HG02763 (cell line): ENCODE results near the gene PPP1R11.

Source experiments
- ATAC-seq: cut with Tn5 transposase; IDR thresholded peaks from one replicate; pipeline ENCODE4 v1.9.1; 2021; ENCODE audit warnings: mild to moderate bottlenecking, moderate library complexity; ENCODE audit not compliant: unreplicated experiment

PPP1R11 gene

DNA sequence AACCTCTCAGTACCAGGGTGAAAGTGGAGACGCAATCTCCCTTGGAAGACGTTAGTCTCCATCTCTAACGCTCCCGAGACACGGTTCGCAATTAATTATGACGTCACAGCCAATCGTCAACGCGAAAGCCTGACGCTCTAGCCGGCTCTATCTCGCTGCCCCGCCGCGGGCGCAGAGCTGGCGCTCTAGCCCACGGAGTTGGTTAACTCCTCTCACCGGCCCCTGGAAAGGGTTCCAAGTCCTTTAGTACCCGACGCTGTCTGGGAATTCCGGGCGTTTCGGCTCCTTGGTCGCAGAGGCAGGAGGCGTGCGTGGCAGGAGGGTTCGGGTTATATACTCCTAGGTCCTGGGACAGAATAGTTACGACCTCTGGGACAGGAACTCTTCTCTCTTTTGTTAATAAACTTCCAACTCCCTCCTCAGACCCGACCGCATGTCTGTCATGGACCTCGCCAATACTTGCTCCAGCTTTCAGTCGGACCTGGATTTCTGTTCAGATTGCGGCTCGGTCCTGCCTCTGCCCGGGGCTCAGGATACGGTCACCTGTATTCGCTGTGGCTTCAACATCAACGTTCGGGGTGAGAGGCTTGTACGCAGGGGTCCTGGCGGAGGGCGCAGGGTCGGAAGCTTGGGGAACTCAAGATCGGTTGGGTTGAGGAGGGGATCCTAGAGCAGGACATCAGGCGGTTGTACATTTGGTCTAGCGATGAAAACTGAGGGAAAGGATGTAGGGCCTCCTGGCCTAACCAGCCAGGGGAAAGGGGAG is 5.7 kb upstream of the PPP1R11 start, which contains the start of gene POLR1H:
Gene POLR1H, plus strand, starts transcription at position 174 of the 766 bp plus-strand sequence. Its CDS starts 260 bp downstream, at position 434.
- ATAC-seq = peak; percentile 93

DNA sequence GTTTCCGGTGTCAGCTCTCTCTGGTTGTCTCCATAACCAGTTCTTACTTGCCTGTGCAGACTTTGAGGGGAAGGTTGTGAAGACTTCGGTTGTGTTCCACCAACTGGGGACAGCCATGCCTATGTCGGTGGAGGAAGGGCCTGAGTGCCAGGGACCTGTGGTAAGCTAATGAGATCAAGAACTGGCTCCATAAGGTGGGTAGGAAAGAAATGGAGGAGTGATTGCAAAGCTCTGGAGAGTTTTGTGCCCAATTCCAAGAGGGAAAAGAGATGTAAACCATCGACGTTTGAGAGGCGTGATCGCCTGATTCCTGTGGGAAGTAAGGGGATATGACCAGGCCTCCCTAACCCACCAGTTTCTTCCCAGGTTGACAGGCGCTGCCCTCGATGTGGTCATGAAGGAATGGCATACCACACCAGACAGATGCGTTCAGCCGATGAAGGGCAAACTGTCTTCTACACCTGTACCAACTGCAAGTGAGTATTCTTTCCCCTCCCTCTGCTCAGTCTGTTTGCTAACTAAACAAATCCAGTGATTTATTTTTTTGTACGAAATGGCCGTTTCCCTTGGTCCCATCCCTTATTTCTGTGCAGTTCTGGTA is 5.0 kb upstream of the PPP1R11 start:
- peak; percentile 12 for ATAC-seq

DNA sequence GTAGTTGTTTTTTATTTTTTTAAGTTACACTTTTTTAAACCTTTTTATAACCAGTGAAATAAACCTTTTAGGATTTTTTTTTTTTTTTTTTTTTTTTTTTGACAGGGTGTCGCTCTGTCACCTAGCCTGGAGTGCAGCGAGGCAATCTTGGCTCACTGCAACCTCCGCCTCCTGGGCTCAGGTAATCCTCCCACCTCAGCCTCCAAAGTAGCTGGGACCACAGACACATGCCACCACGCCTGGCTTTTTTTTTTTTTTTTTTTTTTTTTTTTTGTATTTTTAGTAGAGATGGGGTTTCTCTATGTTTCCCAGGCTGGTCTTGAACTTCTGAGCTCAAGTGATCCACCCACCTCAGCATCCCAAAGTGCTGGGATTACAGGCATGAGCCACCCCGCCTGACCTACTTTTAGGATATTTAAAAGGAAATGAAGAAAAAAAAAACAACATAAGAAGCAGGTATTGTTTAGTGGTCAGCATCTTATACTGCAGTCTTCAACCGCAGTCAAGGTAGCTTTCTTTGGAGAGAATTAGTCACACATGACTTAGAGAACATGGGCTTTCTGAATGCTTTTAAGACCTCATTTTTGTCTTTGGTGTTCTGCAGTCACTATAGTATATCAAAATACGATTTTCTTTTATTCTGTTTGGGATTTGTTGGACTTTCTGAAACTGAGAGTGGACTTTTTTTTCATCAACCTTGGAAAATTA is 4.4 kb upstream of the PPP1R11 start:
- ATAC-seq = no peak

DNA sequence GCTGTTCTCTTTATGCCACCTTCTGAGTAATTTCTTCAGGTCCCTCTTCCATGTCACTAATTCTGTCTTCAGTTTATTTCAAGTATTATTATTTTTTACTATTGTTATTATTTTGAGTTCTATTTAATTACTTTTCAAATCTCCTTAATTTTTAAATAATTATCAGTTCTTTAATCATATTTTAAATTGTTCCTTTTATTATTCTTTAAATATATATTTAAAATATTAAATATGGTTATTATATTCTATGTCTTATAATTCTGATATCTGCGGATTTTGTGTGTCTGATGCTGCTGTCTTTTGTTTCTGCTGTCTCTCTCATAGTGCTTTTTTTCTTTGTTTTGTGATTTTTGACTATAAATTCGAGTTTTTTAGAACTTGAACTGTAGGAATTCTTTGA is 3.7 kb upstream of the PPP1R11 start:
- ATAC-seq = no peak

DNA sequence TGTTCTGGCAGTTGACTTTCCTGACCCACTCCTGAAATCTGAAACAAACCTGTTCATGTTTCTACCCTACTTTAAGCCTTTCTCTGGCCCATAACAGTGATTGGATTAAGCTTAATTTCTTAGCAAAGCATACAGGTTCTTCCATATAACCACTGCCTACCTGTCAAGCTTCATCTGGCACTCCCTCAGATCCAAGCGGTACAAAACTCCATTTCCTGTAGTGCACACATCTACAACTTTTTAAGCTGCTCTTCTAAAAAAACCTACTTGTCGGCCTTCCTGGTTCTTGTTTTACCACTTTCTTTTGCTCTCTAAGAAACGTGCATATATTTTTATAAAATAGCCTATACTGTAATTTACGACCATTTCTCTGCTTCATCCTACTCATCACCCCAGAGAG is 916 bp upstream of the PPP1R11 start:
- ATAC-seq = no peak

DNA sequence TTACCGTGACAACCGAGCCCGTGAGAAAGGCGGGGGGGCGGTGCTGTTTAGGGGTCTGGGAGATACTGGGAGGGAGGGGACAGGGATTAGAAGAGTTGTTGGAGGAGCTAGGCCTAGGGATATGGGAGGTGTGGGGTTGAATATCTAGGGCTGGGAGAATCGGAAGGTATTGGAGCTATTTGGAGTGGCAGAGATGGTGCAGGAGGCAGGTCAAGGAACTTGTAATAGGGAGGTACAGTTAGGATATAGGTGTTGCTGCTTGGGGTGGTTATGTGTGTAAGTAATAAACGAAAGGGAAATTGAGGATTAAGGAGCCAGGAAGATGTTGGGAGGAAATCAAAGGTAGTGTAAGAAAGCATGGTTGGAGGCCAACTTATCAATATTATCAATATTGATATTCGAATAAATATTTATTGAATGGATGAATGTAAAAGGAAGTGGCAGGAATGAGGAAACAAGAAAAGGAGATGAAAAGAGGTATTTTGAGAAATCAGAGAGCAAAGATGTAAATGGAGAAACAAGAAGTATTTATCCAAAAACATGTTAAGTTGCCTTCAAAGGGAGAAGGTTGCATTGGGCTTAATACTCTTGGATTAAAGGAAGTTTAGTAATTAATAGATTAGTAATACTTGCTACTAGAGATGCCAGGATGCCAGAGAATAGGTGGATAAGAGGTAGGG is 602 bp downstream of the PPP1R11 start:
- ATAC-seq = no peak

DNA sequence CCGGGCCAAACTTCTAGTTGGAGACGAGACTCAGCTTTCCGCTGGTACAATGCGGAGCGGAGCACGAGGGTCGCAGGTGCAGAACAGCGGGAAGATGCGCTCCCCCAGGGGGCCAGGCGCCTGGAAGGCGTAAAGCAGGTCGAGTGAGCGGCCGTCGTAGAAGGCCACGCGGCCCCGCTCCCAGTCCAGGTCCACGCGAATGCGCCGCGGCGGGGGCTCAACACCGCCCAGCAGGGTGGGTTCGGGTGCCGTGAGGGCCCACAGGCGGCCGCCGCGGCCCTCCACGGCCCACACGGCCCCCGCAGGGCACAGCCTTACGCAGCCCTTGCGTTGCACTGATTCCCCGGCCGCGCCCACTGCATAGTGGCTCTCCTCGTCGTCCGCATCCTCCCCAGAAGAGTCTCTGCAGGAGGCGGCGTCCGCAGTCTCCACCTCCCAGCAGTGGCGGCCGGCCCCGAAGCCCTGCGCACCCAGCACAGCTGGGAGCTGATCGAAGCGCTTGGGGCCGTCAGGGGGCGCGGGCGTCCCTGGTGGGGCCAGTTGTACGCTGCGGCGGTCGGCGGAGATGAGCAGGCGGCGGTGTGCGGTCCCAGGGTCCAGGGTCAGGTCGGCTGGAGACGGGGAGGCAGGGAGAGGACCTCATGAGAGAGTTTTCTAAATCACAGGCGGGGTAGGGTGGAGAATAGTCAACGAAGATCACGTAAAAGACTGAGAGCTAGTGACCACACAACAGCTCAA is 4.3 kb downstream of the PPP1R11 start:
- ATAC-seq = no peak

DNA sequence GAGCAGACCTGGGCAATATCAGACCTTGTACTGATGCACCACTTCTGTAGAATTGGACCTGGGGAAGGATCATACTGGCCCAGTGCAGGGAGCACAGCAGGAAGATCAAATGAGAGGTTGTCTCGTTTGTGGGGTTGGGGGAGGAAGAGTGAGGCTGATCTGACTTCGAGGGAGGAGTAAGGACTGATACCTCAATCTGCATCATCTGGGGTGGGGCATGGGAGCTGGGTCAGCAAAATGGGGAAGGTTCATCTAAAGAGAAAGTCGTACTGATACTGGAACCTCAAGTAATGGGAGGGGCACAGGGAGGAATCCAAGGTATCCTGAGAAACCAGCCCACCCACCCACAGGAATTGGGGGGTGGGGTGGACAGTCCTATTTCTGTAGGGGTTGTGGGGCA is 4.9 kb downstream of the PPP1R11 start:
- no peak for ATAC-seq

DNA sequence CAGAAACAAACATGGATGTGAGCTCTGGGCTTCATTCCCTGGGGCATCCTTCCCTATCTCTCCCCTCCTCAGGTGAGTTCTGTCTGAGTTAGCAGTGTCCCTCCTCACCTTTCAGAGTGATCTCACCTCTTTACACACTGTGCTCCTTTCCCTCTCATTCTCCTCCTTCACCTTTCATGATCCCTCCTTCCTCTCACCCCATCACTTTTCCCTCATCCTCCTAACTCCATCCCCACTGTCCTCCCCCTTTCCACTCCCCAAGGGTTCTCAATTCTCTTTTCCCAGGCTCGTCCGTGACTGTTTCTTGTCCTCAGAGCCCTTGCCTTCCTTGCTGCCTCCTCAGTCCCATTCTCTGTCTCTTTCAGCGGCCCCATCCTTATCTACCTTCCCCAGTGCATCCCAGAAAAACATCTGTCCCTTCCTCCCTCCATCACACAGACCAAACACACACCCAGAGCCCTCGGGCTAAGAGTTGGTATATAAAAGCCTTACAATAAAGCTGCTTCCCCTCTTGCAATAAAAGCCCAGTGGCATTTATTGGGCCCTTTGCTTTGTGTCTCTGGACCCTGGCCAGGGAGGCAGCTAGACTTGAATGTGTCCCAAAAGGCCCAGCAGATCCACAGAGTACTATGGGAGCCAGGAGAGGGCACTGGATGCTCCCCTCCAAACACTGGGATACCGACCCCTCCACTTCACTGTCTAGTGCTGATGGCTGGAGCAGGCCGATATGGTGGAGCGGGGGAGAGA is 6.7 kb downstream of the PPP1R11 start:
- no peak for ATAC-seq

DNA sequence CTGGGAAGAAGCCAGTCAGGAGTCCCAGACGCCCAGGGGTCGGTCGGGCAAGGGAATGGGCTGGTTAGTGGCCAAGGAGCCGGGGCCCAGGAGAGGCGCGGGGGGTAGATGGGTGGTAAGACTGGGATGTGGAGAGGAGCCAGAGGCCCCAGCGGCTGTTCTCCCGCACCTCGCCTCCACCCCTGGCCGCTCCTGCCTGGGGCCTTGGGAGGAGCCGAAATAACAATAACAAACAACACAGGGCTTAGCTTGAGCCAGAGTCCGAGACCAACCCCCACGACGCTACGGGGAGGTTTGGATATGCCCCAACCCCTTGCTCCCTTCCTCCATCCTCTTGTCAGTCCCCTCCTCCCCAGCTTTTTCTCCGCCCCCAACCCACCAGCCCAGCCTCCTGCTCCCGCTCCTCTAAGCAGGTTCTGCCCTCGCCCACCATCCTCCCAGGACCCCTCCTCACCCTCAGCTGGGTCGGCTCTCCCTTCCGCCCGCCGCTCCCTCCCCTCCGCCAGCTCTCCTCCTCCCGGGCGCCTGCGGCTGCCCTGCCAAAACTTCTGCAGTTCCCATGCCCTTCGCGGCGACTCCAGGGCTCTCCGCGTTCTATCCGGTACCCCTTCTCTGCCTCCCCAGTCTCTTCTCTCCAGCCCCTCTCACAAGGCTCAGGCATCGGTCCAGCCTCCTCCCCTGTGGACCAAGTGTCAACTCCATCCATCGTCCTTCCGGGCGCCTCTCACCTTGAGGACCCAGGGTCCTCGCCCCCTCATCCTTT is 7.5 kb downstream of the PPP1R11 start:
- no peak for ATAC-seq

DNA sequence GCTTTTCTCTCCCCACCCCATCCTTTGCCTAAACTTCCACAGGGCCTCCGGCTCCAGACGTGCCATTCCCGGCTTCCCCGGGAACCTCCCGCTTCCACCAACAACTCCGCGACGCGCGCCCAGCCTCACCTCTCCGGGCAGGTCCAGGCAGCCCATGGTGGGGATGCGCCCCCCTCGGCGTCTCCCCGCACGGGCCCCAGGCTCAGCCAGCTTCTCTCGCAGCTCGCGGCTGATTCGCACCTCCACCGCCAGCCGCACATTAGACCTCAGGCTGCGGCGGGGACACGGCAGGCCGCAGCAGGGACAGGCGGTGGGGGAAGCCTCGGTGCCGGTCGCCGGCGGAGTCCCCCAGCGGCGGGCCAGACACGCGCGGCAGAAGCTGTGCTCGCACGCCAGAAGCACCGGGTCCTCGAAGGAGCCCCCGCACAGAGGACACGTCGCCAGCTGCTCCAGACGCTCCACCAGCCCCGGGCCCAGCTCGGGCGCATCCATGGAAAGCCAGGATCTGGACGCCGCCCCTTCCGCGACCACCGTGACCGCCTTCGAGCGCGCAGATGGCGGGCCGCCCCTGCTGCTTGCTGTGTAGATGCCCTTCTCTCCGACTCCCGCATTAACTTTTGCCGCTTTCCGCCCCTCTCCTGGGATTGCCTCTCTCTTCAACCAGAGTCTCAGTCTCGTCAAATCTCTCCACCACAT is 8.2 kb downstream of the PPP1R11 start, which contains the start of gene RNF39:
Gene RNF39, minus strand, starts transcription at position 676 of the 696 bp plus-strand sequence. Its CDS starts 184 bp downstream, at position 492.
- ATAC-seq = no peak

DNA sequence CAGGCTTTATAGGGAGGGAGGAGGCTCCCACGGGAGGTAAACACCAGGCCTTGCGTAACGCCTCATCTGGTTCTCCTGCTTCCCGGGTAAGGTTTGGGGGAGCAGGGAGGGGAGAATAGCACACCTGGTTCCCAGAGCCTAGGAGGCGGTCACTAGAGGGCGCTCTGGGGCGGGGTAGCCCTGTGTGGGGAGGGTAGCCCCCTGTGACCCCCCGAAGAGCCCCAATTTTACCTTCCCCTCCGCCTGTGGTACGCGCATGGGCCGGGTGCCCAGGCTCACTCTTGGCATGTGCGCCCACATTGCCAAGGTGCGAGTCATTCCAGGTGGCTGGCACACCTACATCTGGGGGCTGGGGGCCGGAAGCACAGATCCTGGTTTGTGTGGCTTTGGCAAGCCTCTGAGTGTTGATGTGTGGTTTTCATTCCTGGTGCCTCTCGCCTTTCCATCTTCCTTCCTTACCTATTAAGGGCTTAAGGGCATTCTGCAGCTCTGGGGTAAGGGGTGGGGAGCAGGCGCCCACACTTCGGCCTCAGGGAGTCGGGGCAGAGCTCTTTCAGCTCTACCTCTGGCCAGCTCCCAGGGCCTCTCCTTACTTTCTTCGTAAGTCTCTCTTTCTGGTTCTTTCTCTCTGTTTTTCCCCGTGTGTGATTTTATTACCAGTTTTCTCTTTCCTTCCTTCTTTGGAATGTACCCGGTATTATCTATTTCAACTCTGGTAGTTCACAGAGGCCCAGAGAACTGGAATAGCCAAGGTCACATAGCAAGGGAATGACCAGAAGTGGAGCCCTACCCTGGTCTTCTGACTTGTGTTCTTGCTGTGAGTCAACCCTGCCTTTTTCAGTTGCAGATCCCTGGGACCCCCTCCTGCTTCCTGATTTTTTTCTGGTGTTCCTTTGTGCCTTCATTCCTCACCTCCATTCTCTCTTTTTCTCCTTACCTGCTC is 9.1 kb downstream of the PPP1R11 start:
- ATAC-seq = no peak

DNA sequence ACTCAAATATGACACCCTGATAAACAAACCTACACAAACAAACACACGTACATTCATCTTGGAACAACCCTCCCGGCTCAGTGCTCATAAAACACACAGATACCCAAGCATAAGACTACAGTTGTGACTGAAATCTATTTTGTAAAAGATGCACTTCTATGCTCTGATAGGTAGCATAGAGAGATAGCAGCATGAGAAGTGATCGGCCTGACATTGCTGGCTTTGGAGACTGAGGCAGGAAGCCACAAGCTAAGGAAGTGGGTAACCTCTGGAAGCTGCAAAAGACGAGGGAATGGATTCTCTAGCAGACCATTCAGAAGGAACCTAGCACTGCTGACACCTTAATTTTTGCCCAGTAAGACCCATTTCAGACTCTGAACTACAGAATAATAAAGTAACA is 10.2 kb downstream of the PPP1R11 start:
- no peak for ATAC-seq

DNA sequence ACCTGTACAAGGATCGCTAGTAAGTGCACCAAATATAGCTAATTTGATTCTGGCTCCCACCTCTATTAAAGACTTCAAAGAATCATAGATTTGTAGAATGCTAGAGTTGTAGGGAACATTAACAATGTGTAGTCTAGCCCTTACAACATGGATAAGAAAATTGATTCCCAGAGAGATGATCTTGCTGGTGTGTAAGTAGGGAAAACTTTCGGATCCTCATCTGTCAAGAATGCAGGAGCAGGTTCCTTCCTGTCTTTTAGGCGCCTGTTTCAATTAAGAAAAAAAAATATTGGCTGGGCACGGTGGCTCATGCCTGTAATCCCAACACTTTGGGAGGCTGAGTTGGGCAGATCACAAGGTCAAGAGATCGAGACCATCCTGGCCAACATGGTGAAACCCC is 20.9 kb downstream of the PPP1R11 start:
- no peak for ATAC-seq

DNA sequence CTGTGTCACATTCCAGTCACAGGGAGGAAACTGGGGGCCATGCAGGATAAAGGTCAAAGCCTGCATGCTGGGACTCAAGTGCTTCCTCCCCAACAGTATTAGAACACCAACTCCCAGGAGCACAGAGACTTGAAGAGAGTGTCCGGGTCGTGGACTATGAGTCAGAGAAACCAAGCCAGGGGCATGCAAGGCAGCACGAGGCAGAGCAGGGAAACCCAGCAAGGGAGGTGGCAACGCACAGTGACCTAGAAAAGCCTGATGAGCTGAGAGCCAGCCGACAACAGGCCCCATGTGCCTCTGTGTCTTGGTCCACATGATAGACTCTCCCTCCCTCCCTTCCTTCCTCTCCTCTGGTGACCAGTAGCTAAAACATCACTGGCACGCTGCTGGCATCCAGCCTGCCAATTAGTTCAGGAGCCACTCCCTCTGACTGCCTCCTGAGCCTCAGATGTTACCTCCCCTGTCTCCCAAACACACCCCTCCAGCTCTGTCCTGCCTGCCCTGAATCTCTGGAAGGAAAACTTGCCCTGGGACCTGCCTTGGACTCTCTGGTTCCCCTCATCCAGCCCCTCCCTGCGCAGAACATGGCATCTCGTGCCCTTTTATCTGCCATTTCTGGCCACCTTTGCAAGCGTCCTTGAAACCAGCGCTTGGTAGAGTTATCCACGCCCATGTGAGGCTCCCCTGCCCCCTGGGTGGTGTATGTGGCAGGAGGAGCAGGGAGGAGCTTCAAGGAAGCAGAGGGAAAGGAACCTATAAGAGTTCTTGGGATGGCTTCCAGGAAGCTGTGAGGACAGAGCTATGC is 24.8 kb downstream of the PPP1R11 start:
- no peak for ATAC-seq

DNA sequence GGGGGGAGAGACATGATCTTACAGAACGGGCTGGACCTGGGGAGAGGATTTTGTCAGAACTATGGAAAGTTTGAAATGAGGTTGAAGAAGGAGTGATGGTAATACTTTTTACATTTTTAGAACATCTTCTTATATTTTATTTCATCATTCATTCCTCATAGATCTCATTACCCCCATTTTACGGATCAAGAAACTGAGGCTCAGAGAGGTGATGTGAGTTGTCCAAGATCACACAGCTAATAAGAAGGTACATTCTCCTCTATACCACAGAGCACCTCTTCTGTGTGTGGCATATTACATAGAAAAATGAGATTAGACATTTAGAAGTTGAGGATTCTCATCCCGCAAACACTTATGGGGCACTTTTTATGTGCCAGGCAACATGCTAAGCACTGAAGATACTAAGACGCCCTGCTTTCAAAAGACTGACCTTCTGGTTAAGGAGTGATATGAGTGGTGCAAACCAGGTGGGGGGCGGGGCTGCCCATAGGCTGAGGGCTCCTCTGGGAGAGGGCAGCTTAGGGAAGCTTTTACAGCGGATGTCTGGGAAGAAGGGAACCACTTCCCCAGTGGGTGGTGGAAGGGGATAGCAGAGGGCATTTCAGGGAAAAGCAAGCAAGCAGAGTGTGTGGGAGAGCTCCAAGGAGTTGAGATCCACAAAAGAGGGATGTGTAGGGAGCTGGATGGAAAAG is 26.0 kb downstream of the PPP1R11 start:
- no peak for ATAC-seq
